ENCODE results near the gene RBL2. TPM values are rescaled to one million over a fixed set of nuclear protein-coding genes. Genes with fewer than 3 reads are reported as not detected.

The RBL2 gene
- total and polyA plus RNA-seq, 9 of the 15 experiments (the other 6 are each of a cell fraction or from before 2014, with no cell fraction given): 7.8 to 76.3 (median 28.5) TPM

- TF ChIP-seq ZNF584 (CRISPR knock-in tag; IDR thresholded peaks at IDR 0.05; ENCODE audit: low read depth) (no peak; the same call in 1 of the 2 replicates), E2F5 (CRISPR knock-in tag; IDR thresholded peaks at IDR 0.05) (no peak), GTF2A2 (tag; IDR thresholded peaks at IDR 0.05) (no peak), KLF16 (IDR thresholded peaks at IDR 0.05) (peak; percentile 88), RBM17 (IDR thresholded peaks at IDR 0.05; ENCODE audit: borderline replicate concordance, low read depth, low read length) (no peak), JUN (IDR thresholded peaks at IDR 0.05; ENCODE audit: borderline replicate concordance, low read depth, low read length) (0 out of 2 replicates have a peak, but pooled peaks have one; percentile 29), JUN (CRISPR knock-in tag; IDR thresholded peaks at IDR 0.05; ENCODE audit: borderline replicate concordance) (no peak), ZNF324 (CRISPR knock-in tag; IDR thresholded peaks at IDR 0.05) (no peak), NCOA6 (IDR thresholded peaks at IDR 0.05) (peak; percentile 80; the same call in 1 of the 2 replicates), EHMT2 (IDR thresholded peaks at IDR 0.05) (no peak), SMAD2 (IDR thresholded peaks at IDR 0.05; ENCODE audit: low read depth, low read length) (no peak), HEY1 (CRISPR knock-in tag; IDR thresholded peaks at IDR 0.05; ENCODE audit: borderline replicate concordance) (no peak), CXXC5 (CRISPR knock-in tag; IDR thresholded peaks at IDR 0.05) (peak; percentile 96), GTF2E2 (tag; IDR thresholded peaks at IDR 0.05) (peak; percentile 61; the same call in 1 of the 2 replicates), CEBPG (CRISPR knock-in tag; IDR thresholded peaks at IDR 0.05) (no peak), CEBPG (tag; conservative IDR thresholded peaks at IDR 0.05 in 1 of 2, IDR thresholded peaks at IDR 0.05 in 1 of 2) (no peak), KLF13 (tag; IDR thresholded peaks at IDR 0.05; ENCODE audit: borderline replicate concordance, low read depth) (no peak), EGR1 (conservative IDR thresholded peaks at IDR 0.05) (peak; percentile 56; the same call in 1 of the 2 replicates), SIN3B (IDR thresholded peaks at IDR 0.05; ENCODE audit: low read depth) (peak; percentile 54; the same call in 1 of the 2 replicates), ARHGAP35 (IDR thresholded peaks at IDR 0.05; ENCODE audit: partially characterized antibody) (no peak), ZNF124 (CRISPR knock-in tag; IDR thresholded peaks at IDR 0.05) (no peak), ZFPM2 (CRISPR knock-in tag; IDR thresholded peaks at IDR 0.05) (no peak), ETV6 (IDR thresholded peaks at IDR 0.05; ENCODE audit: borderline replicate concordance in 1 of 2, low read depth in 2 of 2, low read length in 1 of 2) (no peak), ETV6 (CRISPR knock-in tag; IDR thresholded peaks at IDR 0.05; ENCODE audit: borderline replicate concordance) (no peak), E2F3 (CRISPR knock-in tag; IDR thresholded peaks at IDR 0.05) (no peak), KAT8 (IDR thresholded peaks at IDR 0.05; ENCODE audit: low read depth) (no peak), CBX1 (IDR thresholded peaks at IDR 0.05; ENCODE audit: low read depth) (peak; percentile 25; the same call in 1 of the 2 replicates), POLR3G (IDR thresholded peaks at IDR 0.05; ENCODE audit: extremely low read depth, insufficient read length, insufficient replicate concordance) (no peak), EWSR1 (IDR thresholded peaks at IDR 0.05; ENCODE audit: borderline replicate concordance, low read depth, partially characterized antibody) (no peak), TCF7L2 (IDR thresholded peaks at IDR 0.05; ENCODE audit: low read depth, low read length) (no peak)
- TF ChIP-seq, protein P1, sequence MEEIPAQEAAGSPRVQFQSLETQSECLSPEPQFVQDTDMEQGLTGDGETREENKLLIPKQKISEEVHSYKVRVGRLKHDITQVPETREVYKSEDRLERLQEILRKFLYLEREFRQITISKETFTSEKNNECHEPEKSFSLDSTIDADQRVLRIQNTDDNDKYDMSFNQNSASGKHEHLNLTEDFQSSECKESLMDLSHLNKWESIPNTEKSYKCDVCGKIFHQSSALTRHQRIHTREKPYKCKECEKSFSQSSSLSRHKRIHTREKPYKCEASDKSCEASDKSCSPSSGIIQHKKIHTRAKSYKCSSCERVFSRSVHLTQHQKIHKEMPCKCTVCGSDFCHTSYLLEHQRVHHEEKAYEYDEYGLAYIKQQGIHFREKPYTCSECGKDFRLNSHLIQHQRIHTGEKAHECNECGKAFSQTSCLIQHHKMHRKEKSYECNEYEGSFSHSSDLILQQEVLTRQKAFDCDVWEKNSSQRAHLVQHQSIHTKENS (CRISPR knock-in tag; IDR thresholded peaks at IDR 0.05): no peak
Measured at GRCh38 chr16:53434377-53435065, at the start of gene RBL2 (continued).
